ENCODE results near the gene HDX. TPM values are rescaled to one million over a fixed set of nuclear protein-coding genes. Genes with fewer than 3 reads are reported as not detected.

The HDX gene
- total and polyA plus RNA-seq, 4 donors = 0.37 to 2.8 (median 1.4) TPM

DNA sequence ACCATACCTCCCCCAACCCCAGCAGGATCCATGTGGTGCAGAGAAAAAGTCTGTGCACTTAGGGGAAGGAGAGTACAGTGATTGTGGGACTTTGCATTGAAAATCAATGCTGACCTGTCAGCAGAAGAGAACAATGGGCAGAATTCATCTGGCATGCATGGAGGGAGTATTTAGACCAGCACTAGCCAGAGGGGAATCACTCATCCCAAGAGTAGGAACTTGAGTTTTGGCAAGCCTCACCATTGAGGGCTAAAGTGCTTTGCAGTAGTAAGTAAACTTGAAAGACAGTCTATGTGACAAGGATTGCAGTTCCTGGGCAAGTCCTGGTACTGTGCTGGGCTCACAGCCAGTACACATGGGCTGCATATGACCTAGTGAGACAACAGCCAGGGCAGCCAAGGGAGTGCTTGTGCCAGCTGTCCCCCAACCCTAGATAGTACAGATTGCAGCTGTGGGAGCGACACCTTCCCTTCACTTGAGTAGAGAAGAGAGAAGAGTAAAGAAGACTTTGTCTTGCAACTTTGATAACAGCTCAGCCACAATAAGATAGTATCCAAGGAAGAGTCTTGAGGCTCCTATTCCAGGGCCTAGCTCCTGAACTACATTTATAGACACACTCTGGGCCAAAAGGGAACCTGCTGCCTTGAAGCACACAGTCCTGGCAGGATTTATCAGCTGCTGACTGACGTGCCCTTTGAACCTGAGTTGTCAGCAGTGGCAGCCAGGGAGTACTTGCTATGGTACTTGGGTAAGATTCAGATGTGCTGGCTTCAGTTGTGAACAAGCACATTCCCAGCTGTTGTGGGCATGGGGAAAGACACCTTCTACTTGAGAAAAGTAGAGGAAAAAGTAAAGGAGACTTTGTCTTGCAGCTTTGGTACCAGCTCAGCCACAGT lies 48.7 kb downstream of the HDX start:
- Histone ChIP-seq H3K9ac (ENCODE audit: low read depth in 1 of 2, low read length in 2 of 2) (no peak overlapping the region), H3K9me3 (ENCODE audit: control insufficient read depth in 4 of 4, low read length in 3 of 4) (no peaks in the 10 kb centered on the region), H3K4me3 (ENCODE audit: low read depth in 1 of 3, low read length in 3 of 3) (no peak overlapping the region), H3K4me1 (ENCODE audit: control insufficient read depth in 4 of 4, insufficient read depth in 4 of 4, low read length in 3 of 4) (peaks cover 0 to 7% (median 3%) of the 10 kb centered on the region in 4 donors), H3K27me3 (ENCODE audit: control insufficient read depth in 4 of 4, insufficient read depth in 4 of 4, low read length in 3 of 4) (no peaks in the 10 kb centered on the region), H3K27ac (ENCODE audit: low read depth in 1 of 2, low read length in 2 of 2) (no peak overlapping the region), H3K36me3 (ENCODE audit: control insufficient read depth in 4 of 4, insufficient read depth in 3 of 4, low read depth in 1 of 4, low read length in 3 of 4) (no peaks in the 10 kb centered on the region)
- no peak for DNase-seq (ENCODE audit: low spot score)
- TF ChIP-seq GABPA (IDR thresholded peaks at IDR 0.05 in 1 of 2, conservative IDR thresholded peaks at IDR 0.05 in 1 of 2) = no peak
- TF ChIP-seq NR2F2 (IDR thresholded peaks at IDR 0.05) = no peak
- TF ChIP-seq HNF4G (IDR thresholded peaks at IDR 0.05) = no peak
- TF ChIP-seq HNF4A (conservative IDR thresholded peaks at IDR 0.05) = peak; percentile 6 to 7
- TF ChIP-seq SP1 (IDR thresholded peaks at IDR 0.05) = peak; percentile 6
- TF ChIP-seq MAX (IDR thresholded peaks at IDR 0.05) = no peak
- TF ChIP-seq JUND (IDR thresholded peaks at IDR 0.05) = no peak
- TF ChIP-seq EGR1 (IDR thresholded peaks at IDR 0.05; ENCODE audit: low read depth in 2 of 2) = no peak
- no peak for TF ChIP-seq RAD21 (IDR thresholded peaks at IDR 0.05)
- no peak for TF ChIP-seq YY1 (IDR thresholded peaks at IDR 0.05)
- TF ChIP-seq, protein P1, sequence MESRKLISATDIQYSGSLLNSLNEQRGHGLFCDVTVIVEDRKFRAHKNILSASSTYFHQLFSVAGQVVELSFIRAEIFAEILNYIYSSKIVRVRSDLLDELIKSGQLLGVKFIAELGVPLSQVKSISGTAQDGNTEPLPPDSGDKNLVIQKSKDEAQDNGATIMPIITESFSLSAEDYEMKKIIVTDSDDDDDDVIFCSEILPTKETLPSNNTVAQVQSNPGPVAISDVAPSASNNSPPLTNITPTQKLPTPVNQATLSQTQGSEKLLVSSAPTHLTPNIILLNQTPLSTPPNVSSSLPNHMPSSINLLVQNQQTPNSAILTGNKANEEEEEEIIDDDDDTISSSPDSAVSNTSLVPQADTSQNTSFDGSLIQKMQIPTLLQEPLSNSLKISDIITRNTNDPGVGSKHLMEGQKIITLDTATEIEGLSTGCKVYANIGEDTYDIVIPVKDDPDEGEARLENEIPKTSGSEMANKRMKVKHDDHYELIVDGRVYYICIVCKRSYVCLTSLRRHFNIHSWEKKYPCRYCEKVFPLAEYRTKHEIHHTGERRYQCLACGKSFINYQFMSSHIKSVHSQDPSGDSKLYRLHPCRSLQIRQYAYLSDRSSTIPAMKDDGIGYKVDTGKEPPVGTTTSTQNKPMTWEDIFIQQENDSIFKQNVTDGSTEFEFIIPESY (IDR thresholded peaks at IDR 0.05) = no peak
- WGBS = 57% methylated on average over 2 of the region's 2 CpGs

GRCh38 chrX:84441143-84441542 lies 61.1 kb downstream of the HDX start:
- Histone ChIP-seq H3K4me3 (ENCODE audit: low read depth in 1 of 3, low read length in 3 of 3) (no peak overlapping the region), H3K9ac (ENCODE audit: low read depth in 1 of 2, low read length in 2 of 2) (no peak overlapping the region), H3K27me3 (ENCODE audit: control insufficient read depth in 4 of 4, insufficient read depth in 4 of 4, low read length in 3 of 4) (no peaks in the 10 kb centered on the region), H3K36me3 (ENCODE audit: control insufficient read depth in 4 of 4, insufficient read depth in 3 of 4, low read depth in 1 of 4, low read length in 3 of 4) (no peaks in the 10 kb centered on the region), H3K9me3 (ENCODE audit: control insufficient read depth in 4 of 4, low read length in 3 of 4) (peaks cover 0 to 15% (median 4%) of the 10 kb centered on the region in 4 donors), H3K4me1 (ENCODE audit: control insufficient read depth in 4 of 4, insufficient read depth in 4 of 4, low read length in 3 of 4) (no peaks in the 10 kb centered on the region), H3K27ac (ENCODE audit: low read depth in 1 of 2, low read length in 2 of 2) (no peak overlapping the region)
- WGBS = 96% methylated on average over 1 of the region's 1 CpG
- no peak for DNase-seq (ENCODE audit: low spot score)
- TF ChIP-seq, protein P1 (IDR thresholded peaks at IDR 0.05) = no peak
- no peak for TF ChIP-seq RXRA (IDR thresholded peaks at IDR 0.05)
- no peak for TF ChIP-seq HNF4A (conservative IDR thresholded peaks at IDR 0.05)
- TF ChIP-seq TAF1 (conservative IDR thresholded peaks at IDR 0.05) = no peak
- no peak for TF ChIP-seq FOXA1 (IDR thresholded peaks at IDR 0.05)
- no peak for TF ChIP-seq HNF4G (IDR thresholded peaks at IDR 0.05)
- no peak for TF ChIP-seq FOXA2 (IDR thresholded peaks at IDR 0.05)
- no peak for TF ChIP-seq RAD21 (IDR thresholded peaks at IDR 0.05)
- no peak for TF ChIP-seq EGR1 (IDR thresholded peaks at IDR 0.05; ENCODE audit: low read depth in 2 of 2)
- no peak for TF ChIP-seq REST (IDR thresholded peaks at IDR 0.05)
- TF ChIP-seq NR2F2 (IDR thresholded peaks at IDR 0.05) = no peak

Data from liver (tissue), 9 donors.